ENCODE data around the gene GALNT7. TPM values are rescaled to one million over a fixed set of nuclear protein-coding genes. Genes with fewer than 3 reads are reported as not detected.
A peak's percentile ranks its signal among the peaks of the same experiment; 100 is the strongest.

GALNT7 gene
- total RNA-seq, 1 donor from 2014 or later = 36.2 TPM

DNA sequence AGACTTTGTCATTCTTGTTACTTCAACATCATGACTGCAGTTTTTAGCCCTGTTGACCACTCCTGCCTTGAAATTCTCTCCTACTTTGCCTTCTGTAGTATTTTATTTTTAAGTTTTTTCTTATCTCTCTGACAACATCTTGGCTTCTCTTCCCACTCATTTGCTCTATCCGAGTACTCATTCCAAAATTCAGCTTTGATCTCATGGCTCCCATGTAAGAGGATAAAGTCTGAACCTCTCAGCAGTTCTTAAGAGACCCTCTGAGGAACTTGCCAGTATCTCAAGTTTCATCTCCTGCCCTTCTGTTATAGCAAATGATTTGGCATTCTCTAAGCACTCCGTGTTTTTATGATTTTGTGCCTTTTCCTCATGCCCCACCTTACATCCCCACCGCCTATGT lies 67.7 kb downstream of the GALNT7 start:
- DNase-seq (ENCODE audit: low read depth, low spot score) = no peak
- Mint-ChIP-seq H3K36me3 (ENCODE audit: low read depth) (no peaks in the 10 kb centered on the region), H3K27ac (ENCODE audit: unreplicated experiment) (no peak overlapping the region), H3K27me3 (ENCODE audit: low read depth) (no peaks in the 10 kb centered on the region), H3K4me3 (no peak overlapping the region), H3K9me3 (no peaks in the 10 kb centered on the region), H3K4me1 (peaks cover 12% of the 10 kb centered on the region)
- TF ChIP-seq, protein P1, sequence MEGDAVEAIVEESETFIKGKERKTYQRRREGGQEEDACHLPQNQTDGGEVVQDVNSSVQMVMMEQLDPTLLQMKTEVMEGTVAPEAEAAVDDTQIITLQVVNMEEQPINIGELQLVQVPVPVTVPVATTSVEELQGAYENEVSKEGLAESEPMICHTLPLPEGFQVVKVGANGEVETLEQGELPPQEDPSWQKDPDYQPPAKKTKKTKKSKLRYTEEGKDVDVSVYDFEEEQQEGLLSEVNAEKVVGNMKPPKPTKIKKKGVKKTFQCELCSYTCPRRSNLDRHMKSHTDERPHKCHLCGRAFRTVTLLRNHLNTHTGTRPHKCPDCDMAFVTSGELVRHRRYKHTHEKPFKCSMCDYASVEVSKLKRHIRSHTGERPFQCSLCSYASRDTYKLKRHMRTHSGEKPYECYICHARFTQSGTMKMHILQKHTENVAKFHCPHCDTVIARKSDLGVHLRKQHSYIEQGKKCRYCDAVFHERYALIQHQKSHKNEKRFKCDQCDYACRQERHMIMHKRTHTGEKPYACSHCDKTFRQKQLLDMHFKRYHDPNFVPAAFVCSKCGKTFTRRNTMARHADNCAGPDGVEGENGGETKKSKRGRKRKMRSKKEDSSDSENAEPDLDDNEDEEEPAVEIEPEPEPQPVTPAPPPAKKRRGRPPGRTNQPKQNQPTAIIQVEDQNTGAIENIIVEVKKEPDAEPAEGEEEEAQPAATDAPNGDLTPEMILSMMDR (conservative IDR thresholded peaks at IDR 0.05) = no peak

DNA sequence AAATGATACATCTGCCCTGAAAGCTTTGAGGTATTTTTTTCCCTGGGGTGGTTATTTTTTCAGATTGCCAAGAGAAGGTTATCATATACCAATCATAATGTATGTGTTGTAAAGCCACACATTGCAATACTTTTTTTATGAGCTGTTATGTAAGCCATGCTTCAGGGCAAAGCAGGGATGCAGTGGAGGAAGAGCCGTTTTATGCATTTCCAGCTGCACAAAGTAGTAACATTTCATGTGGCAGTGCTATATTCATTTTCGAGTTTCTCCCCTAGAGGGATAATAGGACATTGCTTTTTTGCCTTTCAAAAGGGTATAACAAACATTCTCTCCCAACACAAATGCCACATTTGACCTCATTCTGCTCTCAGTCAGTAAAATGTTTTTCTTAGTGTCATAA lies 68.5 kb downstream of the GALNT7 start:
- no peak overlapping the region for H3K27ac Mint-ChIP-seq (ENCODE audit: unreplicated experiment)

GRCh38 chr4:173237762-173238161 lies 69.2 kb downstream of the GALNT7 start:
- no peak overlapping the region for H3K4me3 Mint-ChIP-seq
- no peak for DNase-seq (ENCODE audit: low read depth, low spot score)
- TF ChIP-seq, protein P1 (conservative IDR thresholded peaks at IDR 0.05) = no peak
- H3K4me1 Mint-ChIP-seq = peaks cover 10% of the 10 kb centered on the region
- H3K9me3 Mint-ChIP-seq = no peaks in the 10 kb centered on the region
- H3K27me3 Mint-ChIP-seq (ENCODE audit: low read depth) = no peaks in the 10 kb centered on the region
- no peak overlapping the region for H3K27ac Mint-ChIP-seq (ENCODE audit: unreplicated experiment)
- H3K36me3 Mint-ChIP-seq (ENCODE audit: low read depth) = no peaks in the 10 kb centered on the region

More for the DNA sequence above, 68.5 kb downstream of the GALNT7 start:
- H3K4me3 Mint-ChIP-seq = no peak overlapping the region
- TF ChIP-seq, protein P1 (conservative IDR thresholded peaks at IDR 0.05) = peak; percentile 38
- no peak for DNase-seq (ENCODE audit: low read depth, low spot score)
- H3K36me3 Mint-ChIP-seq (ENCODE audit: low read depth) = no peaks in the 10 kb centered on the region
- peaks cover 10% of the 10 kb centered on the region for H3K4me1 Mint-ChIP-seq
- H3K27me3 Mint-ChIP-seq (ENCODE audit: low read depth) = no peaks in the 10 kb centered on the region
- no peaks in the 10 kb centered on the region for H3K9me3 Mint-ChIP-seq

GRCh38 chr4:173240696-173241095 lies 72.1 kb downstream of the GALNT7 start:
- H3K4me1 Mint-ChIP-seq = peaks cover 10% of the 10 kb centered on the region
- TF ChIP-seq, protein P1 (conservative IDR thresholded peaks at IDR 0.05) = no peak
- H3K36me3 Mint-ChIP-seq (ENCODE audit: low read depth) = no peaks in the 10 kb centered on the region
- H3K9me3 Mint-ChIP-seq = no peaks in the 10 kb centered on the region
- no peaks in the 10 kb centered on the region for H3K27me3 Mint-ChIP-seq (ENCODE audit: low read depth)
- no peak for DNase-seq (ENCODE audit: low read depth, low spot score)
- H3K27ac Mint-ChIP-seq (ENCODE audit: unreplicated experiment) = no peak overlapping the region
- no peak overlapping the region for H3K4me3 Mint-ChIP-seq

GRCh38 chr4:173242466-173243250 lies 74.0 kb downstream of the GALNT7 start:
- Mint-ChIP-seq H3K27ac (ENCODE audit: unreplicated experiment) (no peak overlapping the region), H3K4me1 (peaks cover 2% of the 10 kb centered on the region), H3K9me3 (no peaks in the 10 kb centered on the region), H3K4me3 (no peak overlapping the region), H3K36me3 (ENCODE audit: low read depth) (no peaks in the 10 kb centered on the region), H3K27me3 (ENCODE audit: low read depth) (no peaks in the 10 kb centered on the region)
- TF ChIP-seq, protein P1 (conservative IDR thresholded peaks at IDR 0.05) = no peak
- DNase-seq (ENCODE audit: low read depth, low spot score) = no peak
